ENCODE results near the gene PIK3C2B. TPM values are rescaled to one million over a fixed set of nuclear protein-coding genes. Genes with fewer than 3 reads are reported as not detected.

PIK3C2B gene
- total RNA-seq (2022; extraction: Qiagen RNA extraction) = 5.6 to 8.6 TPM (median 6.9 TPM) in 5 replicates

GRCh38 chr1:204494281-204495077 is at the start of gene PIK3C2B:
Gene PIK3C2B (minus strand): TSS chr1:204494805. CDS start chr1:204469802, 25,003 bp downstream.

GRCh38 chr1:204516180-204516879 is 21.7 kb upstream of the PIK3C2B start, which contains the start of gene MDM4:
Gene MDM4 (plus strand): TSS chr1:204516406. CDS start chr1:204525519, 9,113 bp downstream.

Other genes starting within 250 kb of the PIK3C2B start
- gene PLEKHA6, start 134.9 kb downstream of the PIK3C2B start, total RNA-seq (2022; extraction: Qiagen RNA extraction) = 26.4 to 36.3 TPM (median 33.2 TPM) in 5 replicates
- gene PPP1R15B, start 83.0 kb downstream of the PIK3C2B start, total RNA-seq (2022; extraction: Qiagen RNA extraction) = 25.9 to 41.1 TPM (median 27.6 TPM) in 5 replicates
- 3.7 to 5.4 TPM (median 5.0 TPM) in 5 replicates for gene MDM4, start 21.6 kb upstream of the PIK3C2B start, total RNA-seq (2022; extraction: Qiagen RNA extraction)
- 11.2 to 14.2 TPM (median 13.8 TPM) in 5 replicates for gene LRRN2, start 190.9 kb upstream of the PIK3C2B start, total RNA-seq (2022; extraction: Qiagen RNA extraction)

All from A549 treated with Hydrocortisone at 1 μM for 4 hours (cell line).